Measurements from ENCODE around the gene SRPRB.
"Not testable (repeated sequence)": the region's sequence is repeated elsewhere in the genome, so short reads cannot be mapped to it uniquely, and the experiment has no call there.

SRPRB gene

GRCh38 chr3:133769536-133769935 lies 36.1 kb upstream of the SRPRB start:
- DNase-seq (ENCODE audit: low read depth): no peak
- H3K4me3 ChIP-seq (ENCODE audit: low read length): no peak overlapping the region
- no peak for TF ChIP-seq CTCF (conservative IDR thresholded peaks at IDR 0.05; ENCODE audit: low read length)

GRCh38 chr3:133773732-133774131 lies 31.9 kb upstream of the SRPRB start:
- DNase-seq (ENCODE audit: low read depth): no peak
- no peak for TF ChIP-seq CTCF (conservative IDR thresholded peaks at IDR 0.05; ENCODE audit: low read length)
- no peak overlapping the region for H3K4me3 ChIP-seq (ENCODE audit: low read length)

- TF ChIP-seq CTCF (conservative IDR thresholded peaks at IDR 0.05; ENCODE audit: low read length): no peak
- no peak for DNase-seq (ENCODE audit: low read depth)
- no peak overlapping the region for H3K4me3 ChIP-seq (ENCODE audit: low read length)
These were observed 30.3 kb upstream of the SRPRB start for GRCh38 chr3:133775309-133775708.

- DNase-seq (ENCODE audit: low read depth): no peak
- H3K4me3 ChIP-seq (ENCODE audit: low read length): no peak overlapping the region
- TF ChIP-seq CTCF (conservative IDR thresholded peaks at IDR 0.05; ENCODE audit: low read length): no peak
These were observed 29.8 kb upstream of the SRPRB start for GRCh38 chr3:133775835-133776234.

- TF ChIP-seq CTCF (conservative IDR thresholded peaks at IDR 0.05; ENCODE audit: low read length): no peak
- DNase-seq (ENCODE audit: low read depth): no peak
- no peak overlapping the region for H3K4me3 ChIP-seq (ENCODE audit: low read length)
These were observed 28.7 kb upstream of the SRPRB start for GRCh38 chr3:133776794-133777438.

GRCh38 chr3:133777807-133778568 lies 27.6 kb upstream of the SRPRB start:
- no peak for TF ChIP-seq CTCF (conservative IDR thresholded peaks at IDR 0.05; ENCODE audit: low read length)
- H3K4me3 ChIP-seq (ENCODE audit: low read length): no peak overlapping the region
- no peak for DNase-seq (ENCODE audit: low read depth)

GRCh38 chr3:133779626-133780203 lies 25.9 kb upstream of the SRPRB start:
- no peak for TF ChIP-seq CTCF (conservative IDR thresholded peaks at IDR 0.05; ENCODE audit: low read length)
- DNase-seq (ENCODE audit: low read depth): no peak
- H3K4me3 ChIP-seq (ENCODE audit: low read length): no peak overlapping the region

- H3K4me3 ChIP-seq (ENCODE audit: low read length); DNase-seq (ENCODE audit: low read depth): not testable (repeated sequence)
These were observed 24.9 kb upstream of the SRPRB start for GRCh38 chr3:133780756-133781155.
